ENCODE results near the gene SMKR1.
A peak's percentile ranks its signal among the peaks of the same experiment; 100 is the strongest.

Gene SMKR1

GRCh38 chr7:129492391-129492790 is 9.9 kb upstream of the SMKR1 start:
- H3K27me3 ChIP-seq (ENCODE audit: low read depth, low read length) = no peaks in the 10 kb centered on the region
- TF ChIP-seq CTCF (IDR thresholded peaks at IDR 0.05; ENCODE audit: low read depth, low read length) = no peak
- H3K4me1 ChIP-seq (ENCODE audit: low read length) = peaks cover 11% of the 10 kb centered on the region
- no peaks in the 10 kb centered on the region for H3K79me2 ChIP-seq (ENCODE audit: low read length)
- H3K9ac ChIP-seq (ENCODE audit: low read length) = no peak overlapping the region
- no peak overlapping the region for H2AFZ ChIP-seq (ENCODE audit: low read depth, low read length)
- H3K36me3 ChIP-seq (replicated peaks; ENCODE audit: low read depth, low read length) = no peaks in the 10 kb centered on the region
- no peaks in the 10 kb centered on the region for H4K20me1 ChIP-seq (ENCODE audit: insufficient read depth, low read length)
- no peak overlapping the region for H3K4me3 ChIP-seq (ENCODE audit: low read length)
- H3K27ac ChIP-seq (ENCODE audit: low read length) = no peak overlapping the region
- H3K4me2 ChIP-seq (ENCODE audit: low read length) = no peak overlapping the region
- no peaks in the 10 kb centered on the region for H3K9me3 ChIP-seq (ENCODE audit: insufficient read depth, low read length)

GRCh38 chr7:129493555-129493954 is 8.8 kb upstream of the SMKR1 start:
- Histone ChIP-seq H2AFZ (ENCODE audit: low read depth, low read length) (no peak overlapping the region), H3K27ac (ENCODE audit: low read length) (no peak overlapping the region), H3K27me3 (ENCODE audit: low read depth, low read length) (no peaks in the 10 kb centered on the region), H3K79me2 (ENCODE audit: low read length) (no peaks in the 10 kb centered on the region), H4K20me1 (ENCODE audit: insufficient read depth, low read length) (no peaks in the 10 kb centered on the region), H3K36me3 (replicated peaks; ENCODE audit: low read depth, low read length) (no peaks in the 10 kb centered on the region), H3K9ac (ENCODE audit: low read length) (no peak overlapping the region), H3K4me1 (ENCODE audit: low read length) (peaks cover 11% of the 10 kb centered on the region), H3K4me3 (ENCODE audit: low read length) (no peak overlapping the region), H3K4me2 (ENCODE audit: low read length) (peak overlapping the region; percentile 2; the same call in 1 of the 2 replicates), H3K9me3 (ENCODE audit: insufficient read depth, low read length) (no peaks in the 10 kb centered on the region)
- TF ChIP-seq EZH2phosphoT487 (IDR thresholded peaks at IDR 0.05; ENCODE audit: low read depth) (no peak), CTCF (IDR thresholded peaks at IDR 0.05; ENCODE audit: low read depth, low read length) (peak; percentile 48)

- no peak for TF ChIP-seq CTCF (IDR thresholded peaks at IDR 0.05; ENCODE audit: low read depth, low read length)
- no peak for TF ChIP-seq EZH2phosphoT487 (IDR thresholded peaks at IDR 0.05; ENCODE audit: low read depth)
- Histone ChIP-seq H3K9me3 (ENCODE audit: insufficient read depth, low read length) (no peaks in the 10 kb centered on the region), H2AFZ (ENCODE audit: low read depth, low read length) (no peak overlapping the region), H3K4me2 (ENCODE audit: low read length) (peak overlapping the region; percentile 2; the same call in 1 of the 2 replicates), H3K27ac (ENCODE audit: low read length) (no peak overlapping the region), H3K9ac (ENCODE audit: low read length) (no peak overlapping the region), H3K4me1 (ENCODE audit: low read length) (peaks cover 11% of the 10 kb centered on the region), H4K20me1 (ENCODE audit: insufficient read depth, low read length) (no peaks in the 10 kb centered on the region), H3K4me3 (ENCODE audit: low read length) (no peak overlapping the region), H3K27me3 (ENCODE audit: low read depth, low read length) (no peaks in the 10 kb centered on the region), H3K36me3 (replicated peaks; ENCODE audit: low read depth, low read length) (no peaks in the 10 kb centered on the region), H3K79me2 (ENCODE audit: low read length) (no peaks in the 10 kb centered on the region)
Observed at GRCh38 chr7:129494041-129494440, 8.3 kb upstream of the SMKR1 start.

DNA sequence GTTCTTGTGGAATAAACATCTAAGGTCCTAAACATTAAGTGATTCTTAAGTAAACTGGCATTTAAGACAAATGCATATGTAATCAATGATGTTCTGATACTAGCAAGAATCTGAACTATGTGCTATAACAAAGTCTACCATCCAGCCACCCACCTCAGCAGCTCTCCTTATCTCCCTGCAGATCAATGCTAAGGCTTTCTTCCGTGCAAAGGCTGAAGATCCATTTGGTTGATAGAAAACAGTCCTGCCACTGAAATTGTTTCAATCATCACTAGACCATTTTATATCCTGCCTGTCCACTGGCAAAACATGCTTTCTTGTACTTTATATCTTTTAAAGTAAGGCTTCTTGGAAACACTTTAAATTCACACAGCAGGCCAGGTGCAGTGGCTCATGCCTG is 6.3 kb upstream of the SMKR1 start:
- Histone ChIP-seq H3K27ac (ENCODE audit: low read length) (no peak overlapping the region), H3K4me2 (ENCODE audit: low read length) (no peak overlapping the region), H3K79me2 (ENCODE audit: low read length) (no peaks in the 10 kb centered on the region), H3K27me3 (ENCODE audit: low read depth, low read length) (no peaks in the 10 kb centered on the region), H3K4me3 (ENCODE audit: low read length) (no peak overlapping the region), H3K4me1 (ENCODE audit: low read length) (peaks cover 19% of the 10 kb centered on the region), H3K9ac (ENCODE audit: low read length) (no peak overlapping the region), H2AFZ (ENCODE audit: low read depth, low read length) (no peak overlapping the region), H4K20me1 (ENCODE audit: insufficient read depth, low read length) (no peaks in the 10 kb centered on the region), H3K36me3 (replicated peaks; ENCODE audit: low read depth, low read length) (no peaks in the 10 kb centered on the region), H3K9me3 (ENCODE audit: insufficient read depth, low read length) (no peaks in the 10 kb centered on the region)
- no peak for TF ChIP-seq EZH2phosphoT487 (IDR thresholded peaks at IDR 0.05; ENCODE audit: low read depth)
- no peak for TF ChIP-seq CTCF (IDR thresholded peaks at IDR 0.05; ENCODE audit: low read depth, low read length)

Data from OCI-LY3 (cell line).